Stomach (tissue), 4 donors: ENCODE results near the gene NEU2.

Experiments used
- EP300 ChIP-seq: sonication (generic); formaldehyde crosslinking; IDR thresholded peaks from one replicate; pipeline ENCODE4 v1.6.1; 2017; ENCODE audit warnings: antibody characterized with exemption
- POLR2A ChIP-seq, 4 donors: fragments of 450-650 bp; IDR thresholded peaks; one replicate each; pipeline ENCODE4 v1.6.1; 2016; ENCODE audit warnings: antibody characterized with exemption in 4 of 4, control low read depth in 2 of 4, mild to moderate bottlenecking in 1 of 4, moderate library complexity in 1 of 4
- TF ChIP-seq, protein P1 (sequence below), 7 experiments: fragments of 450-650 bp in 4 of 7; fragments of 200-600 bp in 3 of 7; sonication (generic) in 3 of 7; IDR thresholded peaks; one replicate each; pipeline ENCODE4 v1.5.1; 2016 to 2019; ENCODE audit warnings: antibody characterized with exemption in 7 of 7, control low read depth in 2 of 7, mild to moderate bottlenecking in 1 of 7

DNA sequence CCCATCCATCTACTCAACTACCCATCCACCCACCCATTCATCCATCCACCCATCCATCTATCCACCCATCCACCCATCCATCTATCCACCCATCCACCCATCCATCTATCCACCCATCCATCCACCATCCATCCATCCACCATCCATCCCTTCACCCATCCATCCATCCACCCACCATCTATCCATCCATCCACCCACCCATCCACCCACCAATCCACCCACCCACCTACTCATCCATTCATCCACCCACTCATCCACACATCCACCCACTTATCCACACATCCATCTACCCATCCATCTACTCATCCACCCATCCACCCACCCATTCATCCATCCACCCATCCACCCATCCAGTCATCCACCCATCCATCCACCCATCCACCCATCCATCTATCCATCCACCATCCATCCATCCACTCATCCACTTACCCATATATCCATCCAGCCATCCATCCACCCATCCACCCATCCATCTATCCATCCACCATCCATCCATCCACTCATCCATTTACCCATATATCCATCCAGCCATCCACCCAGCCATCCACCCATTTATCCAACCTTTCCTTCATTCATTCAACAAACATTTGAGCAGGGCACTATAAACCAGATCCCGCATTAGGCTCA, 17.3 kb upstream of the NEU2 start:
- TF ChIP-seq, protein P1, sequence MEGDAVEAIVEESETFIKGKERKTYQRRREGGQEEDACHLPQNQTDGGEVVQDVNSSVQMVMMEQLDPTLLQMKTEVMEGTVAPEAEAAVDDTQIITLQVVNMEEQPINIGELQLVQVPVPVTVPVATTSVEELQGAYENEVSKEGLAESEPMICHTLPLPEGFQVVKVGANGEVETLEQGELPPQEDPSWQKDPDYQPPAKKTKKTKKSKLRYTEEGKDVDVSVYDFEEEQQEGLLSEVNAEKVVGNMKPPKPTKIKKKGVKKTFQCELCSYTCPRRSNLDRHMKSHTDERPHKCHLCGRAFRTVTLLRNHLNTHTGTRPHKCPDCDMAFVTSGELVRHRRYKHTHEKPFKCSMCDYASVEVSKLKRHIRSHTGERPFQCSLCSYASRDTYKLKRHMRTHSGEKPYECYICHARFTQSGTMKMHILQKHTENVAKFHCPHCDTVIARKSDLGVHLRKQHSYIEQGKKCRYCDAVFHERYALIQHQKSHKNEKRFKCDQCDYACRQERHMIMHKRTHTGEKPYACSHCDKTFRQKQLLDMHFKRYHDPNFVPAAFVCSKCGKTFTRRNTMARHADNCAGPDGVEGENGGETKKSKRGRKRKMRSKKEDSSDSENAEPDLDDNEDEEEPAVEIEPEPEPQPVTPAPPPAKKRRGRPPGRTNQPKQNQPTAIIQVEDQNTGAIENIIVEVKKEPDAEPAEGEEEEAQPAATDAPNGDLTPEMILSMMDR (IDR thresholded peaks at IDR 0.05), result no peak
- TF ChIP-seq POLR2A (IDR thresholded peaks at IDR 0.05) (no peak), EP300 (no peak)
